B cell (primary cell): Measurements from ENCODE around the gene ASB18. TPM values are rescaled to one million over a fixed set of nuclear protein-coding genes. Genes with fewer than 3 reads are reported as not detected.

Experiments used
- ATAC-seq: fragments of 200-7000 bp; cut with Tn5 transposase; one replicate; pipeline ENCODE4 v1.10.0; 2021; ENCODE audit warnings: low read depth, mild to moderate bottlenecking, moderate number of reproducible peaks, moderate library complexity
- CTCF ChIA-PET: fragments of 350-600 bp; sonication (Branson Sonifier 250); formaldehyde crosslinking; loops from one replicate; lab custom pipeline; 2021; ENCODE audit warnings: antibody characterized with exemption, inconsistent platforms; lab: Charles Lee
- POLR2A ChIA-PET: fragments of 350-600 bp; sonication (Branson Sonifier 250); formaldehyde crosslinking; loops from one replicate; lab custom pipeline; 2021; ENCODE audit warnings: antibody characterized with exemption; lab: Charles Lee
- DNase-seq: peaks from one replicate; pipeline ENCODE4 v3.0.0; 2013
- H2AFZ ChIP-seq: 2 replicates; pipeline ENCODE4 v1.6.1; 2012; ENCODE audit warnings: mild to moderate bottlenecking, low read depth, low read length; ENCODE audit not compliant: insufficient read depth, poor library complexity, severe bottlenecking
- H3K27ac ChIP-seq, 2 donors: 1 replicate in 1 of 2; 2 replicates in 1 of 2; pipeline ENCODE4 v1.5.1; 2012 to 2013; ENCODE audit warnings: low read length in 2 of 2, mild to moderate bottlenecking in 2 of 2, moderate library complexity in 1 of 2
- H3K27me3 ChIP-seq, 4 experiments: fragments of 200-600 bp in 1 of 4; sonication (generic) in 1 of 4; replicated peaks in 1 of 4; 1 replicate in 2 of 4; 2 replicates in 2 of 4; pipeline versions ENCODE4 v1.6.1 to v1.7.0; 2013 to 2016; ENCODE audit warnings: low read length in 3 of 4, mild to moderate bottlenecking in 2 of 4, mixed read lengths in 1 of 4, moderate library complexity in 1 of 4; ENCODE audit not compliant: insufficient read depth in 4 of 4, control insufficient read depth in 3 of 4; ENCODE audit errors: control extremely low read depth in 1 of 4
- H3K36me3 ChIP-seq, 2 experiments: replicated peaks in 1 of 2; 1 replicate in 1 of 2; 2 replicates in 1 of 2; pipeline versions ENCODE4 v1.6.1 to v1.7.1; 2013; ENCODE audit warnings: low read length in 1 of 2; ENCODE audit not compliant: insufficient read depth in 2 of 2, control insufficient read depth in 1 of 2; ENCODE audit errors: control extremely low read depth in 1 of 2, extremely low read depth in 1 of 2
- H3K4me1 ChIP-seq, 2 donors: fragments of 200-600 bp in 1 of 2; sonication (generic) in 1 of 2; 1 replicate in 1 of 2; 2 replicates in 1 of 2; pipeline versions ENCODE4 v1.5.1 to v1.6.1; 2013 to 2017; ENCODE audit warnings: low read length in 2 of 2; ENCODE audit not compliant: control insufficient read depth in 2 of 2, insufficient read depth in 2 of 2
- H3K4me2 ChIP-seq: replicated peaks from 2 replicates; pipeline ENCODE3; 2012; ENCODE audit warnings: mild to moderate bottlenecking, low read depth, low read length; ENCODE audit not compliant: poor library complexity, severe bottlenecking
- H3K4me3 ChIP-seq, 5 experiments: fragments of 200-600 bp in 1 of 5; sonication (generic) in 1 of 5; 1 replicate in 3 of 5; 2 replicates in 2 of 5; pipeline versions ENCODE4 v1.5.1 to v1.7.0; 2011 to 2016; ENCODE audit warnings: low read length in 4 of 5, mild to moderate bottlenecking in 4 of 5, low read depth in 2 of 5, control low read depth in 1 of 5, moderate library complexity in 1 of 5; ENCODE audit not compliant: insufficient read depth in 1 of 5; ENCODE audit errors: control extremely low read depth in 1 of 5, extremely low read depth in 1 of 5
- H3K79me2 ChIP-seq: fragments of 200-600 bp; sonication (generic); one replicate; pipeline ENCODE4 v1.6.0; 2016; ENCODE audit warnings: low read length; ENCODE audit not compliant: control insufficient read depth, insufficient read depth
- H3K9ac ChIP-seq: fragments of 200-600 bp; sonication (generic); 2 replicates; pipeline ENCODE4 v1.6.1; 2017; ENCODE audit warnings: mild to moderate bottlenecking, low read length, moderate library complexity
- H3K9me3 ChIP-seq, 3 donors: one replicate each; pipeline versions ENCODE4 v1.6.1 to v1.7.1; 2013; ENCODE audit warnings: low read length in 2 of 3; ENCODE audit not compliant: control insufficient read depth in 2 of 3, insufficient read depth in 1 of 3; ENCODE audit errors: control extremely low read depth in 1 of 3
- H4K20me1 ChIP-seq: 2 replicates; pipeline ENCODE4 v1.6.0; 2012; ENCODE audit warnings: mild to moderate bottlenecking, low read length; ENCODE audit not compliant: insufficient read depth, control insufficient read depth, poor library complexity, severe bottlenecking
- H3K27ac Mint-ChIP-seq: one replicate; pipeline ENCODE4 v1.8.0; 2021; ENCODE audit warnings: mixed read lengths
- H3K27me3 Mint-ChIP-seq: one replicate; pipeline ENCODE4 v1.8.0; 2021; ENCODE audit warnings: mixed read lengths
- H3K4me1 Mint-ChIP-seq: one replicate; pipeline ENCODE4 v1.8.0; 2021; ENCODE audit warnings: mixed read lengths
- H3K4me3 Mint-ChIP-seq: one replicate; pipeline ENCODE4 v1.8.0; 2021; ENCODE audit warnings: mixed read lengths
- H3K9me3 Mint-ChIP-seq: one replicate; pipeline ENCODE4 v1.8.0; 2022; ENCODE audit warnings: mixed read lengths; ENCODE audit not compliant: insufficient read depth
- EZH2 ChIP-seq: IDR thresholded peaks from 2 replicates; pipeline ENCODE4 v1.6.1; 2012; ENCODE audit warnings: borderline replicate concordance, low read depth, mild to moderate bottlenecking, moderate library complexity, low read length; ENCODE audit not compliant: insufficient read depth, poor library complexity, severe bottlenecking
- WGBS: methylation state at CpG from one replicate; pipeline ENCODE4 v1.1.5; 2013; ENCODE audit warnings: missing lambda C conversion rate; ENCODE audit not compliant: insufficient coverage; 5-methylcytosine and 5-hydroxymethylcytosine counted together
- intact Hi-C: fragments of 100-400 bp; cut with micrococcal nuclease; formaldehyde crosslinking; loops from one replicate; pipeline ENCODE4 v1.10.0; 2022
- polyA plus RNA-seq: library from polyadenylated mRNA; depleted of rRNA; stranded (reverse); fragments of >200 nt; gene quantifications from 2 replicates; pipeline ENCODE4 v1.2.3, GENCODE V29; 2012
- total RNA-seq, 2 donors: library from RNA; stranded (reverse); fragments of 120-200 nt in 1 of 2; gene quantifications; 1 replicate in 1 of 2; 2 replicates in 1 of 2; pipeline versions ENCODE4 v1.2.3 to v1.2.4, GENCODE V29; 2013 to 2022
- TF ChIP-seq, protein P1 (sequence below): fragments of 200-600 bp; IDR thresholded peaks from one replicate; pipeline ENCODE4 v1.8.0; 2022; ENCODE audit warnings: antibody characterized with exemption, mild to moderate bottlenecking

Gene ASB18
- total and polyA plus RNA-seq, 2 donors (not counting 1 experiment from before 2014, with no cell fraction given): not detected

GRCh38 chr2:236161531-236161930 is 102.7 kb downstream of the ASB18 start:
- no peak overlapping the region for H3K27ac Mint-ChIP-seq
- intact Hi-C loops: no loop called here
- TF ChIP-seq EZH2: no peak
- TF ChIP-seq, protein P1, sequence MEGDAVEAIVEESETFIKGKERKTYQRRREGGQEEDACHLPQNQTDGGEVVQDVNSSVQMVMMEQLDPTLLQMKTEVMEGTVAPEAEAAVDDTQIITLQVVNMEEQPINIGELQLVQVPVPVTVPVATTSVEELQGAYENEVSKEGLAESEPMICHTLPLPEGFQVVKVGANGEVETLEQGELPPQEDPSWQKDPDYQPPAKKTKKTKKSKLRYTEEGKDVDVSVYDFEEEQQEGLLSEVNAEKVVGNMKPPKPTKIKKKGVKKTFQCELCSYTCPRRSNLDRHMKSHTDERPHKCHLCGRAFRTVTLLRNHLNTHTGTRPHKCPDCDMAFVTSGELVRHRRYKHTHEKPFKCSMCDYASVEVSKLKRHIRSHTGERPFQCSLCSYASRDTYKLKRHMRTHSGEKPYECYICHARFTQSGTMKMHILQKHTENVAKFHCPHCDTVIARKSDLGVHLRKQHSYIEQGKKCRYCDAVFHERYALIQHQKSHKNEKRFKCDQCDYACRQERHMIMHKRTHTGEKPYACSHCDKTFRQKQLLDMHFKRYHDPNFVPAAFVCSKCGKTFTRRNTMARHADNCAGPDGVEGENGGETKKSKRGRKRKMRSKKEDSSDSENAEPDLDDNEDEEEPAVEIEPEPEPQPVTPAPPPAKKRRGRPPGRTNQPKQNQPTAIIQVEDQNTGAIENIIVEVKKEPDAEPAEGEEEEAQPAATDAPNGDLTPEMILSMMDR: no peak
- H3K4me1 Mint-ChIP-seq: peaks cover 6% of the 10 kb centered on the region
- no peak overlapping the region for H3K4me3 Mint-ChIP-seq
- peaks cover 45% of the 10 kb centered on the region for H3K27me3 Mint-ChIP-seq
- H2AFZ ChIP-seq: no peak overlapping the region
- H3K9me3 Mint-ChIP-seq: no peaks in the 10 kb centered on the region
- H3K9me3 ChIP-seq: peaks cover 0 to 19% (median 0%) of the 10 kb centered on the region in 3 donors
- no peaks in the 10 kb centered on the region for H3K79me2 ChIP-seq
- H3K27me3 ChIP-seq: peaks cover 0 to 67% (median 19%) of the 10 kb centered on the region in 4 experiments
- peaks cover 0 to 6% of the 10 kb centered on the region in 2 donors for H3K4me1 ChIP-seq
- no peak overlapping the region for H3K4me3 ChIP-seq
- ChIA-PET POLR2A (no interaction called here), CTCF (no interaction called here)
- H3K4me2 ChIP-seq: no peak overlapping the region
- no peak overlapping the region for H3K9ac ChIP-seq
- no peaks in the 10 kb centered on the region for H4K20me1 ChIP-seq
- DNase-seq (no peak), ATAC-seq (no peak)
- H3K27ac ChIP-seq: no peak overlapping the region
- no peaks in the 10 kb centered on the region for H3K36me3 ChIP-seq
- WGBS: 71% methylated on average over 12 of the region's 12 CpGs

DNA sequence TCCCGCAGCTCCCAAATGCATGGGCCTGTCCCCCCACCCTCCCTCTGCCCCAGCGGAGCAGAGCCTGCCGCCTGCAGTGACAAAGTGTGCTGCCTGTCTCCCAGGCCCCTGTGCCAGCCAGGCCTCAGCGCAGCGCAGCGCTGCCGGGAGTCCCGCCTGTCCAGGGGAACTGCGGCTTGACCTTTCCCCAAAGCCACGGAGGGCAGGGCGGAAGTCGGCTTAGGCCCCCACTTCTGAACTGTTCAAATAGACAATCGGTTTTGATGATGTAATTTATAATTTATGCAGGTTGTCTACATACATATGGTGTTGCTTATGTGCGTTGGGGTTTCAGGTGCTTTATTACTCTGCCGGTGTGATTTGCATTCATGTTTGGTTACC is 103.1 kb downstream of the ASB18 start:
- H3K27ac ChIP-seq: no peak overlapping the region
- H3K4me2 ChIP-seq: no peak overlapping the region
- Mint-ChIP-seq H3K4me1 (peaks cover 2% of the 10 kb centered on the region), H3K27ac (no peak overlapping the region), H3K27me3 (peaks cover 42% of the 10 kb centered on the region), H3K4me3 (no peak overlapping the region), H3K9me3 (no peaks in the 10 kb centered on the region)
- no peaks in the 10 kb centered on the region for H3K36me3 ChIP-seq
- intact Hi-C loops: no loop called here
- ChIA-PET POLR2A (no interaction called here), CTCF (no interaction called here)
- no peak overlapping the region for H3K9ac ChIP-seq
- peaks cover 0 to 21% (median 0%) of the 10 kb centered on the region in 3 donors for H3K9me3 ChIP-seq
- no peaks in the 10 kb centered on the region for H3K79me2 ChIP-seq
- WGBS: 31% methylated on average over 11 of the region's 15 CpGs
- H2AFZ ChIP-seq: no peak overlapping the region
- TF ChIP-seq, protein P1: no peak
- no peak for TF ChIP-seq EZH2
- peaks cover 0 to 64% (median 17%) of the 10 kb centered on the region in 4 experiments for H3K27me3 ChIP-seq
- H3K4me1 ChIP-seq: peaks cover 0 to 1% of the 10 kb centered on the region in 2 donors
- H4K20me1 ChIP-seq: no peaks in the 10 kb centered on the region
- DNase-seq: no peak
- no peak overlapping the region for H3K4me3 ChIP-seq
- no peak for ATAC-seq
